LHCN-M2 (cell line): ENCODE results near the gene SLC2A4RG. TPM values are rescaled to one million over a fixed set of nuclear protein-coding genes. Genes with fewer than 3 reads are reported as not detected.

Experiments used
- DNase-seq: peaks from one replicate; pipeline ENCODE4 v3.0.0-alpha.2; 2012; ENCODE audit warnings: low read depth
- polyA plus RNA-seq: library from polyadenylated mRNA; unstranded; fragments of >200 nt; gene quantifications from one replicate; pipeline ENCODE4 v1.2.1, GENCODE V29; 2012; ENCODE audit warnings: missing spikeins
- total RNA-seq: library from RNA; depleted of rRNA; stranded (reverse); fragments of >200 nt; gene quantifications from 2 replicates; pipeline ENCODE4 v1.2.3, GENCODE V29; 2014; rRNA removed

Gene SLC2A4RG, protein sequence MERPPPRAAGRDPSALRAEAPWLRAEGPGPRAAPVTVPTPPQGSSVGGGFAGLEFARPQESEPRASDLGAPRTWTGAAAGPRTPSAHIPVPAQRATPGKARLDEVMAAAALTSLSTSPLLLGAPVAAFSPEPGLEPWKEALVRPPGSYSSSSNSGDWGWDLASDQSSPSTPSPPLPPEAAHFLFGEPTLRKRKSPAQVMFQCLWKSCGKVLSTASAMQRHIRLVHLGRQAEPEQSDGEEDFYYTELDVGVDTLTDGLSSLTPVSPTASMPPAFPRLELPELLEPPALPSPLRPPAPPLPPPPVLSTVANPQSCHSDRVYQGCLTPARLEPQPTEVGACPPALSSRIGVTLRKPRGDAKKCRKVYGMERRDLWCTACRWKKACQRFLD
- 150 and 157 TPM in 2 replicates for total RNA-seq
- 151 TPM for polyA plus RNA-seq

DNA sequence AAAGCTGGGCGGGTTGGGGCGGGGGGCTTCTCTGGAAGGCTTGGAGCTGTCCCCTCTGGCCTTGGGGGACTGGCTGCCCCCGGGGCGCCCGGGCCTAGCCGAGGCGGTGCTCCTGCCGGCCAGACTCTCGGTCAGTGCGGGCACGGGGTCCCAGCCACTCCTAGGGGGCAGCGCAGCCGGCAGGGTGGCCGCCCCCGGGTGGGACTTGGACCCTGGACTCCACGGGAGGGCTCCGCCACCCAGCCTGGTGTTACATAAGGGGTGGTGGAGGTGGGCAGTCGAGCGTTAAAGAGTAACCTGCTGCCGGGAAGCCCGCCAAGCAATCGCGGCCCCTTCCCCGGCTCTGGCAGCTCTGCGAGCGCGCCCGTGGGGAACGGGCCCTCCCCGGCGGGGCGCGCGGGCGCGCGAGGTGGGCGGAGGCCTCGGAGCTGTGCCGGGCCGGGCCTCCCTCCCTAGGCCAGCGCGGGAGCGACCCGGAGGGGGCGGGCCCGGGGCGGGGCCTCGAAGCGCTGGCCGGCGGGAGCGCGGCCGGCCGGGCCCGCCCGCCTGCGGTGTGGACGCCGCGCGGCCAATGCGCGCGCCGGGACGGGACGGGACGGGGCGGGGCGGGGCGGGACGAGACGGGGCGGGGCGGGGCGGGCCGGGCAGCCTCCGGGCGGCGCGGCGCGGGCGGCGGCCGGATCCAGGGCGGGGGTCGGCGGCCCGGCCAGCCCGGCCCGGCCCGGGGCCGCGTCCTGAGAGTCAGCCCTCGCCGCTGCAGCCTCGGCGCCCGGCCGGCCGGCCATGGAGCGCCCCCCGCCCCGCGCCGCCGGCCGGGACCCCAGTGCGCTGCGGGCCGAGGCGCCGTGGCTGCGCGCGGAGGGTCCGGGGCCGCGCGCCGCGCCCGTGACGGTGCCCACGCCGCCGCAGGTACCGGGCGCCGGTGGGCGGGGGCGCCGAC lies at the start of gene SLC2A4RG:
TSS of gene SLC2A4RG (plus strand) at position 647 of the 940 bp plus-strand sequence. CDS start at position 784, 137 bp downstream.
- peak; percentile 62 for DNase-seq

DNA sequence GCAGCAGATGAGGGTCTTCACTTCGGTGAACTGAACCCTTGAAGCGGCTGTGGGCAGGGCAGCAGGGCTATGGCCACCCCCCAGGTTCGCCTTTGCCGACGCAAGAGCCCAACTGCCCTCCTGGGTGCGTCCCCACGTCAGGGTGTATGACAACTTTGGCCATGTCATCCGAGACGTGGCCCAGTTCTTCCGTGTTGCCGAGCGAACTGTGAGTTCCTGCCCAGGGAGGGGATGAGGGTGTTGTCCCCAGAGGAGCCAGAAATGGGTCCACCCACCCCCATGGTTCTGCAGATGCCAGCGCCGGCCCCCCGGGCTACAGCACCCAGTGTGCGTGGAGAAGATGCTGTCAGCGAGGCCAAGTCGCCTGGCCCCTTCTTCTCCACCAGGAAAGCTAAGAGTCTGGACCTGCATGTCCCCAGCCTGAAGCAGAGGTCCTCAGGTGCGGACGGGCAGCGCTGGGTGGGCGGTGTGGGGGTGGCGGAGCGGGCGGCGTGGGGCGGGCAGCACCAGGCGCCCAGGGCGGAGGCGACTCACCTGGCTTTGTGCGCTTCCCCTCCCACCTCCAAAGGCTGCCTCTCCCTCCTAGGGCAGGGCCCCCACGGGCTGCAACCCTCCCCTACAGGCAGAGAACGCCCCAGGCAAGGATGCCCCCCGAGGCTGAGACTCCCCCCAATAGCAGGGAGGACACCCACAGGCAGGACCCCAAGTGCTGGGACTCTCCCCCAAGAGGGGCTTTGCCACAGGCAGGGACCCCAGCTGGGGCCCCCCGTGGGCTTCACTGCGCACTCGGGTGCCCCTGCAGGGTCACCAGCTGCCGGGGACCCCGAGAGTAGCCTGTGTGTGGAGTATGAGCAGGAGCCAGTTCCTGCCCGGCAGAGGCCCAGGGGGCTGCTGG lies 49.3 kb upstream of the SLC2A4RG start:
- no peak for DNase-seq

DNA sequence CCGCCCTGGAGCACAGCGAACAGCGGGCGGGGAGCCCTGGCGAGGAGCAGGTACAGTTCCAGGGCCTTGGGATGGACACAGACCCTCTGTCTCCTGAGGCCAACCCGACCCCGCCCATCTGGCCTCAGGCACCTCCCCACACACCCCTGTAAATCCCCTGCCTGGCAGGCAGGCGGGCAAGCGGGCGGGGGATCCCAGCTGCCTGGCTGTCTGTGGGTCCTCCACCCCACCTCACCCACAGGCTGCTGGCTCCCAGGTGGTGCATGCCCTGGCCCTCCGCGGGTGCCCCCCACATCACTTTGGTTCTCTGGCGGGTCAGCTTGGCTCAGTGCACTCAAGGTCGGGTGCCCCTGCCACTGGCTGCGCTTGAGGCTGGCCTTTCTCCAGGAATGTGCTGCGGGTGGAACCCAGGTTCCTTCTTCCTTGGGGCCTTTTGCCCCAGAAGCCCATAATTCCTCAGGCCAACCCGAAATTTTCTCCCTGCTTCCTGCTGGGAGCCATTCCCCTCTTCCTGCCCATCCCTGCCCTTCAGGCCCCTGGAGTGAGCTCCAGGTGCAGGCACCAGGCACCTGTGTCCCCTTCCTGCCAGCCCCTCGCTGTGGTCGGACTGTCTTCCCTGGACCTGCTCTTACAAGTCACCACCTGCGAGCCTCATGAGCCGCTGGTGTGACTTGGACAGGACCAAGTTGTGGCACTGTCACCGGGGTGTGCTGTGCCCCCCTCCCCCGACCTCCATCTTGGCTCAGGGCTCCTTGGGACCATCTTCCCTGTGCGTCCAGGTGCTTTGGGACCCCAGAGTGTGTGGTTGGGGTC lies 48.5 kb upstream of the SLC2A4RG start:
- no peak for DNase-seq

DNA sequence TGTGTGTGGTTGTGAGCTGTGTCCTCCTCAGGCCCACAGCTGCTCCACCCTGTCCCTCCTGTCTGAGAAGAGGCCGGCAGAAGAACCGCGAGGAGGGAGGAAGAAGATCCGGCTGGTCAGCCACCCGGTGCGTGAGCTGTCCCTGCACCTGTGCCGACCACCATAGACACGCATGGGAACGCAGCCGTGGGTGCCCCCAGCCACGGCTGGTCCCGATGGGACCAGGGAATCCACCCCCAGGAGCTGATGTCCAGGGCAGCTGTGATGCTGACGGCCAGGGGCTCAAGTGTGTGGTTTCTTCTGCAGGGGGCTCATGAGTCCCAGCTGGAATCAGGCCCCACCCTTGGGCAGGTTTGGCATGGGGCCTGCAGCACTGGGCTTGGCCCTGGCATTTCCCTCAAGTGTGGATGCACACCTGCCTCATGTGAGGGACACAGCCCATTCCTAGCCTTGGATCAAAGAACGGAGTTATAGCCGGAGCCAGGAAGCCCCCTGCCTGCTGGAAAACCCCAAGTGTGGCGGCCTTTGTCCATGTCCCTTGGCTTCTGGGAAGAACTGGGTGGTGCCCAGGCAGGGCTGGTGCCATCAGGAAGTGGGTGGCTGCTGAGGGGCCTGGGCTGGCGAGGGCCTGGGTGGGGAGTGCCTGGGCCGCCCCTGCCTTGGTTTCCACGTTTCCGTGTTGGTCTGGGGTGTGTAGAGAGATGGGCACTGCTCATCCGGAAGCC lies 47.7 kb upstream of the SLC2A4RG start:
- DNase-seq = no peak

DNA sequence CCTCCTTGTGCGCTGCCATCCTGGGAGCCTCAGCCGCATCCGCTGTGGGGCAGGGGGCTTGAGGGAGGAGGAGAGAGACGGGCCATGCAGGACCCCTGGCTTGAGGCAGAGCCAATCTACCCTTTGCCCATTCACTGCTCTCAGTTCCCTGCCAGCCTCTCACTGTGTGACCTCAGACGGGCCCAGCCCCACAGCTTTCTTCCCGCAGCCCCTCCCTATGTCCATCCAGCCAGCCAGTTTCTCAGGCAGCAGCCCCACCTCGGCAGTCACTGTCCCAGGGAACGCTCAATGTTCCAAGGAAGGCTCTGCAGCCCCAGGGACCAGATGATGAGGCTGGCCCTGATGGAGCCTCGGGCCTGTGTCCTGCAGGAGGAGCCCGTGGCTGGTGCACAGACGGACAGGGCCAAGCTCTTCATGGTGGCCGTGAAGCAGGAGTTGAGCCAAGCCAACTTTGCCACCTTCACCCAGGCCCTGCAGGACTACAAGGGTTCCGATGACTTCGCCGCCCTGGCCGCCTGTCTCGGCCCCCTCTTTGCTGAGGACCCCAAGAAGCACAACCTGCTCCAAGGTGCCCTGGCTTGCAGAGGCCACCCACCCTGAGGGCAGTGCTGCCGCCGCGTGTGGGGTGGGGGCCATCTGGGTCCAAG lies 47.0 kb upstream of the SLC2A4RG start:
- DNase-seq = peak; percentile 37

DNA sequence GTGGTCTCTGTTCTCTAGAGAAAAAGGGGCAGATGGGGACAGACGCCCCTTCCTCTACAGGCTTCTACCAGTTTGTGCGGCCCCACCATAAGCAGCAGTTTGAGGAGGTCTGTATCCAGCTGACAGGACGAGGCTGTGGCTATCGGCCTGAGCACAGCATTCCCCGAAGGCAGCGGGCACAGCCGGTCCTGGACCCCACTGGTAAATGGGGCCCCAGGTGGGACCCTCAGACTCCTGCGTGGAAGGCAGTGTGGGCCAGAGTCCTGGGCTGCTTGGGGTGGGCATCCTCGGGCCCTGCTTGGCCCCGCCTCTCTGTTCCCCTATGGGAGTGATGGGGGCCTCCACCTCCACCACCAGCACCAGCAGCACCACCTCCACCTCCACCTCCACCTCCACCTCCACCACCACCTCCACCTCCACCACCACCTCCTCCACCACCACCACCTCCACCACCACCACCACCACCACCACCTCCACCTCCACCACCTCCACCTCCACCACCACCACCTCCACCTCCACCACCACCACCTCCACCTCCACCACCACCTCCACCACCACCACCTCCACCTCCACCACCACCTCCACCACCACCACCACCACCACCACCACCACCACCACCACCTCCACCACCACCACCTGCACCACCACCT lies 46.4 kb upstream of the SLC2A4RG start:
- no peak for DNase-seq

DNA sequence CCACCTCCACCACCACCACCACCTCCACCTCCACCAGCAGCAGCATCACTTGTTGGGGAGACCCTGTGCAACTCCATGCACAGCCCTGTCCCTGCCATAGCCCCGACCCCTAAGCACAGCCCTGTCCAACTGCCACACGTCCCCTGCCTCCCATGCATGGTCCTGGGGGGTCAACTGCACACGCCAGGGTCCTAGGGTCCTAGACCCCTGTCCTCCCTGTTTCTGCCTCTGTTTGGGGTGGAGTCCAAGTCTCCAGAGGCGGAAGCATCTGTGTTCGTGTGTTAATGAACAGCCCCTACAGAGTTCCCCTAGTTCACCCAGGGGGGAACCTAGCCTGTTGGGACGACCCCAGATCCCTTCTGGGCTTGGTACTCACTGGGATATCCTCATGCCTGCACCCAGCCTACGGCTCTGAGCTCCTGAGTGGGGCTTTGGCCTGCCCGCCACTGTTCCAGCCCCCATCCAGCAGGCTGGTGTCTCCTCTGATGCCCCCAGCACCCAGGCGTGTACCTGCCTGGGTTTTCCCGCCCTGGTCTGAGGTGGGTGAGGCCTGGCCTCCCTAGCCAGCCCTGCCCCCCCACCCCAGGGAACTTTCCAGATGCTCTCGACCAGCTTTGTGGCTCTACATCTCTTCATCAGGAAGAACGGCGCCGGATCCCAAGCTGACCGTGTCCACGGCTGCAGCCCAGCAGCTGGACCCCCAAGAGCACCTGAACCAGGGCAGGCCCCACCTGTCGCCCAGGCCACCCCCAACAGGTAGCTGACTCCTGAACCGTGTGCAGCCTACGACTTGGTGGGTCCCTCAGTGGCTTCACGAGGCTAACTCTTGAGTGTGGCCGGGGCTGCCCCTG lies 45.6 kb upstream of the SLC2A4RG start:
- DNase-seq = no peak

DNA sequence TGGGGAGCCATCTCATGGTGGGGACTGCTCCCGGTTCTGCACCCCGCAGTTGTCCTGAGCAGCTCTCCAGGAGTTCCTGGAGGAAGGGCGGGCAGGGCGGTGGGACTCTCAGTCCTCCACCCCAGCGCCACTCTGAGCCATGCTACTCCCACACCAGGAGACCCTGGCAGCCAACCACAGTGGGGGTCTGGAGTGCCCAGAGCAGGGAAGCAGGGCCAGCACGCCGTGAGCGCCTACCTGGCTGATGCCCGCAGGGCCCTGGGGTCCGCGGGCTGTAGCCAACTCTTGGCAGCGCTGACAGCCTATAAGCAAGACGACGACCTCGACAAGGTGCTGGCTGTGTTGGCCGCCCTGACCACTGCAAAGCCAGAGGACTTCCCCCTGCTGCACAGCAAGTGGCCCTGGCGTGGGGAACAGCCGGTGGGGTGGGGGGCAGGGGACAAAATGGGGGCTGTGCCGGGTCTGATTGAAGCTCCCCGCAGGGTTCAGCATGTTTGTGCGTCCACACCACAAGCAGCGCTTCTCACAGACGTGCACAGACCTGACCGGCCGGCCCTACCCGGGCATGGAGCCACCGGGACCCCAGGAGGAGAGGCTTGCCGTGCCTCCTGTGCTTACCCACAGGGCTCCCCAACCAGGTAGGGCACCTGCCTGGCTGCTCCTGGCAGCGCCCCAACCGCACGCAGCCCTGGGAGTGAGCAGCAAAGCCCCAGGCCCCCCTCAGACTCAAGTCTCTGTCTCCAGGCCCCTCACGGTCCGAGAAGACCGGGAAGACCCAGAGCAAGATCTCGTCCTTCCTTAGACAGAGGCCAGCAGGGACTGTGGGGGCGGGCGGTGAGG lies 44.8 kb upstream of the SLC2A4RG start:
- DNase-seq = no peak

DNA sequence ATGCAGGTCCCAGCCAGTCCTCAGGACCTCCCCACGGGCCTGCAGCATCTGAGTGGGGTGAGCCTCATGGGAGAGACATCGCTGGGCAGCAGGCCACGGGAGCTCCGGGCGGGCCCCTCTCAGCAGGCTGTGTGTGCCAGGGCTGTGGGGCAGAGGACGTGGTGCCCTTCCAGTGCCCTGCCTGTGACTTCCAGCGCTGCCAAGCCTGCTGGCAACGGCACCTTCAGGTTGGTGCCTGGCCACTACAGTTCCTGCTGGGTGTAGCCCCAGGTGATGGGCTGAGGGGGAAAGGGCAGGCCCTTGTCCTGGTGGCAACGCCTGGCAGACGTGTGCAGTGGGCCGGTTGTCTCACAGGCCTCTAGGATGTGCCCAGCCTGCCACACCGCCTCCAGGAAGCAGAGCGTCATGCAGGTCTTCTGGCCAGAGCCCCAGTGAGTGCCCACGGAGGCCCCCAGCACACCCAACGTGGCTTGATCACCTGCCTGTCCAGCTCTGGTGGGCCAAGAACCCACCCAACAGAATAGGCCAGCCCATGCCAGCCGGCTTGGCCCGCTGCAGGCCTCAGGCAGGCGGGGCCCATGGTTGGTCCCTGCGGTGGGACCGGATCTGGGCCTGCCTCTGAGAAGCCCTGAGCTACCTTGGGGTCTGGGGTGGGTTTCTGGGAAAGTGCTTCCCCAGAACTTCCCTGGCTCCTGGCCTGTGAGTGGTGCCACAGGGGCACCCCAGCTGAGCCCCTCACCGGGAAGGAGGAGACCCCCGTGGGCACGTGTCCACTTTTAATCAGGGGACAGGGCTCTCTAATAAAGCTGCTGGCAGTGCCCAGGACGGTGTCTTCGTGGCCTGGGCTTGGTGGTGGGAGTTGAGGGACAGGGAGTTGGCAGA lies 43.9 kb upstream of the SLC2A4RG start:
- no peak for DNase-seq

DNA sequence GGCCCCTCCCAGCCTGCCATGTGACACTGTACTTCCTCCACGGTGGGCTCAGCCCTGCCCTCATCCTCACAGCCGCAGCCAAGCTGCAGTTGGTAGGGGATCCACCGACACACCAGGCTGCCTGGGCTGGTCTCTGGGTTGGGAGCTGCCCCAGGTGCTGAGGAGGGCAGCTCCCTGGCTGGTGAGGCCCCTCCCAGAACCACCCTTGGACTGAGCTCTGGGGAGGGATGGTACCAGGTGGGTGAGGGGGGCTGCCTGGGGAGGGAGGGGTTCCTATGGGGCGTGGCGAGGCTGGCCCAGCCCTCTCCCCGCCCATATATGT lies 43.3 kb upstream of the SLC2A4RG start:
- DNase-seq = no peak

DNA sequence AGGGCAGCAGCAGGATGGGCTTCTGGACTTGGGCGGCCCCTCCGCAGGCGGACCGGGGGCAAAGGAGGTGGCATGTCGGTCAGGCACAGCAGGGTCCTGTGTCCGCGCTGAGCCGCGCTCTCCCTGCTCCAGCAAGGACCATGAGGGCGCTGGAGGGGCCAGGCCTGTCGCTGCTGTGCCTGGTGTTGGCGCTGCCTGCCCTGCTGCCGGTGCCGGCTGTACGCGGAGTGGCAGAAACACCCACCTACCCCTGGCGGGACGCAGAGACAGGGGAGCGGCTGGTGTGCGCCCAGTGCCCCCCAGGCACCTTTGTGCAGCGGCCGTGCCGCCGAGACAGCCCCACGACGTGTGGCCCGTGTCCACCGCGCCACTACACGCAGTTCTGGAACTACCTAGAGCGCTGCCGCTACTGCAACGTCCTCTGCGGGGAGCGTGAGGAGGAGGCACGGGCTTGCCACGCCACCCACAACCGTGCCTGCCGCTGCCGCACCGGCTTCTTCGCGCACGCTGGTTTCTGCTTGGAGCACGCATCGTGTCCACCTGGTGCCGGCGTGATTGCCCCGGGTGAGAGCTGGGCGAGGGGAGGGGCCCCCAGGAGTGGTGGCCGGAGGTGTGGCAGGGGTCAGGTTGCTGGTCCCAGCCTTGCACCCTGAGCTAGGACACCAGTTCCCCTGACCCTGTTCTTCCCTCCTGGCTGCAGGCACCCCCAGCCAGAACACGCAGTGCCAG lies 42.8 kb upstream of the SLC2A4RG start, which contains the start of gene TNFRSF6B:
TSS of gene TNFRSF6B (plus strand) at position 25 of the 729 bp plus-strand sequence. CDS start at position 141, 116 bp downstream.
- no peak for DNase-seq

DNA sequence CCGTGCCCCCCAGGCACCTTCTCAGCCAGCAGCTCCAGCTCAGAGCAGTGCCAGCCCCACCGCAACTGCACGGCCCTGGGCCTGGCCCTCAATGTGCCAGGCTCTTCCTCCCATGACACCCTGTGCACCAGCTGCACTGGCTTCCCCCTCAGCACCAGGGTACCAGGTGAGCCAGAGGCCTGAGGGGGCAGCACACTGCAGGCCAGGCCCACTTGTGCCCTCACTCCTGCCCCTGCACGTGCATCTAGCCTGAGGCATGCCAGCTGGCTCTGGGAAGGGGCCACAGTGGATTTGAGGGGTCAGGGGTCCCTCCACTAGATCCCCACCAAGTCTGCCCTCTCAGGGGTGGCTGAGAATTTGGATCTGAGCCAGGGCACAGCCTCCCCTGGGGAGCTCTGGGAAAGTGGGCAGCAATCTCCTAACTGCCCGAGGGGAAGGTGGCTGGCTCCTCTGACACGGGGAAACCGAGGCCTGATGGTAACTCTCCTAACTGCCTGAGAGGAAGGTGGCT lies 42.2 kb upstream of the SLC2A4RG start:
- peak; percentile 38 for DNase-seq

DNA sequence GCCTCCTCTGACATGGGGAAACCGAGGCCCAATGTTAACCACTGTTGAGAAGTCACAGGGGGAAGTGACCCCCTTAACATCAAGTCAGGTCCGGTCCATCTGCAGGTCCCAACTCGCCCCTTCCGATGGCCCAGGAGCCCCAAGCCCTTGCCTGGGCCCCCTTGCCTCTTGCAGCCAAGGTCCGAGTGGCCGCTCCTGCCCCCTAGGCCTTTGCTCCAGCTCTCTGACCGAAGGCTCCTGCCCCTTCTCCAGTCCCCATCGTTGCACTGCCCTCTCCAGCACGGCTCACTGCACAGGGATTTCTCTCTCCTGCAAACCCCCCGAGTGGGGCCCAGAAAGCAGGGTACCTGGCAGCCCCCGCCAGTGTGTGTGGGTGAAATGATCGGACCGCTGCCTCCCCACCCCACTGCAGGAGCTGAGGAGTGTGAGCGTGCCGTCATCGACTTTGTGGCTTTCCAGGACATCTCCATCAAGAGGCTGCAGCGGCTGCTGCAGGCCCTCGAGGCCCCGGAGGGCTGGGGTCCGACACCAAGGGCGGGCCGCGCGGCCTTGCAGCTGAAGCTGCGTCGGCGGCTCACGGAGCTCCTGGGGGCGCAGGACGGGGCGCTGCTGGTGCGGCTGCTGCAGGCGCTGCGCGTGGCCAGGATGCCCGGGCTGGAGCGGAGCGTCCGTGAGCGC lies 41.6 kb upstream of the SLC2A4RG start:
- DNase-seq = no peak

DNA sequence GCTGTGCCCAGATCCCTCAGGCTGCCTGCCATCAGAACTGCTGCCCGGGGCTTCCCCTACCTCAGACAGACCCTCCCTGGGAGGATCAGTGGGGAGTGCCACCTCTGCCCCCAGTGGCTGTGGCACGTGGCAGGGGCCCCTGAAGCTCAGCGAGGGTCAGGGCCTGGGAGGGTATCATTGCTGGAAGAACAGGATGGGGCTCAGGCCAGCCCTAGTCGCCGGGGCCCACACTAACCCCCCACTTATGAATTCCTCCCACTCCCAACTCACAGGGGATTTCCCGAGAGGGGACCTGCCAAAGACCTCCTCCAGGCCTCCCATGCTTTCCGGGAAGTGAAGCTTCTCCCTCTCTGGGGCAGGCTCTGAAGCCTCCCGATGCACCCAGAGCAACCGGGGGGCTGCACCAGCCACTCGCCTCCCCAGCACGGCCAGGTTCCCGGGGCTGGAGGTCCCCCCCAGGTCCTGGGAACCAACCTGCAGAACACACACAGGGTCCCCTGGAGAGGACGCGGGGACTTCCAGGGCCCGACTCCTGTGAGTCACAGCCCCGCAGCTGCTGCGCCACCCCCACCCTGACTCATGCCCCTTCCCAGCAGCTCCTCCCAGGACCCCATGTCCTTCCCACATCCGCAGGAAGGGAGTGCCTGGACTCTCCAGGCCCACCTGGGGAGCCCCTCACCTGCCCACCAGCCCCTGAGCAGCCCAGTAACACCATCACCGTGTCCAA lies 40.7 kb upstream of the SLC2A4RG start:
- DNase-seq = peak; percentile 93
